IPS-18c (cell line): ENCODE data around the gene JPH2.
"Not testable (repeated sequence)": the region's sequence is repeated elsewhere in the genome, so short reads cannot be mapped to it uniquely, and the experiment has no call there.

Experiments used
- H3K4me3 ChIP-seq: 2 replicates; pipeline ENCODE4 v1.7.0; 2013; ENCODE audit warnings: low read depth, mild to moderate bottlenecking, low read length, moderate library complexity; ENCODE audit not compliant: insufficient read depth
- H3K9me3 ChIP-seq: one replicate; pipeline ENCODE4 v1.6.1; 2013; ENCODE audit warnings: mild to moderate bottlenecking, low read length, moderate library complexity; ENCODE audit not compliant: control insufficient read depth, insufficient read depth

JPH2 gene

DNA sequence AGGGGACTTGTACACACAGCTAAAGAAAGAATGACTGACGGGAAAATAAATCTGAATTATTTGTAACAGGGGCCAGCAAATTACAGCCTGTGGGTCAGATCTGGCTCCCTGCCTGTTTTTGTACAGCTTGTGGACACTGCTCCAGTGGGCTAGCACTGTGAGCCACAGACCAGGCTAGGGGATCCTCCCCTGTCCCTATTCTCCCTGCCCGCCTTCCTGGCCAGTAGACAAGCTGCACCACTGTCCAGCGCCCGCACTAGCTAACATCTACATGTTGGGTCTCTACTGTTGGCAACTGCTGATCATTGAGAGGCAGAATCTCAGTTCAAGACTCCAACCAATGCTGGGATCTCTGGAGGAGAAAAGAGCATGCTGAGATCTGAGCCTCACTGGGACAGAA lies 12.9 kb upstream of the JPH2 start:
- H3K4me3 ChIP-seq, result no peak overlapping the region
- H3K9me3 ChIP-seq, result no peaks in the 10 kb centered on the region

DNA sequence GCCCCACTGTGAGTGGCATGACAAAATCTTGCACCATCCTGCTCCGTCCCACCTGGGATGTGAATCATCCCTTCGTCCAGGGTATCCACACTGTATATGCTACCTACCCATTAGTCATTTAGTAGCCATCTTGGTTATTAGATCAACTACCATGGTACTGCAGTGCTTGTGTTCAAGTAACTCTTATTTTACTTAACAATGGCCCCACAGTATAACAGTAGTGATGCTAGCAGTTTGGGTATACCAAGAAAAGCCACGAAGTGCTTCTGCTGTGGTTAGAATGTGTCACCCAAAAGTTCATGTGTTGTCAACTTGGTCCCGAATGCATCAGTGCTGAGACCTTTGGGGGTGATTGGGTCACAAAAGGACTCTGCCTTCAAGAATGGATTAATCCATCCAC lies 11.9 kb upstream of the JPH2 start:
- no peak overlapping the region for H3K4me3 ChIP-seq
- H3K9me3 ChIP-seq, result no peaks in the 10 kb centered on the region

DNA sequence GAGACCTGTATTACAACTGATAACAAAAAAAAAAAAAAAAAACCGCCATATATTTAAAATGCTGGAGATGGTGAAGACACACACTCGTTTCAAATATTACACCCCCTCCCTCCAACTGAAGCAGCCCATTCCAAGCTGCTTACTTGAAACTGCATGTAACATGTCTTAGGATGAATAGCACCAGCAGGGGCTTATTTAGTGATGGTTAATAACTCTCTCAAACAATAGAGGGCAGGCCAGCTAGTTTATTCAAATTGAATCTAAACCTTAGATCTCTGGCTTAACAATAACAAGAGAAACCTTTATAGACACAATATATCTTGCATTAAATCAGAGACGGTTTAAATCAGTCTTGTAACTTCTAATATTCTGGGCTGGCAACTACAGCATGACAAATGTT lies 9.3 kb upstream of the JPH2 start:
- Histone ChIP-seq H3K4me3 (no peak overlapping the region), H3K9me3 (no peaks in the 10 kb centered on the region)

DNA sequence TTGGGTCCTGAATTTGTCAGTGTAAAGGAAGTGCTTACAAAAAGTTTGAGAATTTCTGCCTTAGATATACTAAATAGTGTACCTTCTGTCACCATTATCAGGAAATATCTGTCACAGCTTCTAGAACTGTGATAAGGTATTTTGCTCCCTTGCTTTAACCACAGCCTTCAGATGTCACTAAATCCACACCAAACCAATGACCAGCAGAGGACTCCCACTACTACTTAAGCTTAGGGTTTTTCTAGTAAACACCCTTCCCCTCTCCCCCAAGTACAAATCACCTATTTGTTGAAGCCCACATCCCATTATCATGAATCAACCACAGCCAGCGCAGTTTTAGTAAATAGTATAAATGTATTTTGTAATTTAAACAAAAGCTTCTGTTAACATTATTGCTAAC lies 8.6 kb upstream of the JPH2 start:
- Histone ChIP-seq H3K9me3 (no peaks in the 10 kb centered on the region), H3K4me3 (no peak overlapping the region)

DNA sequence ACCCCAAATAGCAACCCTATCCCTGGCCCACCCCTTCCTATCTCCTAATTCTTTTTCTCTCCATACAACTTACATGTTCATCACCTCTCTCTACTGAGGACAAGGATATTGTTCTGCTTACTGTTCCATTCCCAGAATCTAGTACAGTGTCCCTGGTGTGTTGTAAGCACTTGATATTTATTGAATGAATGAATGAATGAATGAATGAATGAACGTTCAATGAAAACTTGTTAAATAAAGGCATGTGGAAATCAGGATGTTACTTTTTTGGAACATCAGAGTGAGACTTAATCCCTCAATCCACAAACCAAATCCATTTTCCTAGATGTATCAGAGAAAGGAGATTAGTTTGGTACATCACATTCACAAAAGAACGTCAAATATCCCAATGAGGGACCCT lies 6.8 kb upstream of the JPH2 start:
- Histone ChIP-seq H3K4me3 (no peak overlapping the region), H3K9me3 (no peaks in the 10 kb centered on the region)

DNA sequence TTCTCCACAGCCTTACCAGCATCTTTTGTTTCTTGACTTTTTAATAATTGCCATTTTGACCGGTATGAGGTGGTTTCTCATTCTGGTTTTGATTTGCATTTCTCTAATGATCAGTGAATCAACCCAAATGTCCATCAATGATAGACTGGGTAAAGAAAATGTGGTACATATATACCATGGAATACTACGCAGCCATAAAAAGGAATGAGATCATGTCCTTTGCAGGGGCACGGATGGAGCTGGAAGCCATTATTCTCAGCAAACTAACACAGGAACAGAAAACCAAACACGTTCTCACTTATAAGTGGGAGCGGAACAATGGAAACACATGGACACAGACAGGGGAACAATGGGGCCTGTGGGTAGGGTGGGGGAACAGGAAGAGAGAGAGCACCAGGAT lies 4.7 kb upstream of the JPH2 start:
- not testable (repeated sequence) for H3K9me3 ChIP-seq, H3K4me3 ChIP-seq

DNA sequence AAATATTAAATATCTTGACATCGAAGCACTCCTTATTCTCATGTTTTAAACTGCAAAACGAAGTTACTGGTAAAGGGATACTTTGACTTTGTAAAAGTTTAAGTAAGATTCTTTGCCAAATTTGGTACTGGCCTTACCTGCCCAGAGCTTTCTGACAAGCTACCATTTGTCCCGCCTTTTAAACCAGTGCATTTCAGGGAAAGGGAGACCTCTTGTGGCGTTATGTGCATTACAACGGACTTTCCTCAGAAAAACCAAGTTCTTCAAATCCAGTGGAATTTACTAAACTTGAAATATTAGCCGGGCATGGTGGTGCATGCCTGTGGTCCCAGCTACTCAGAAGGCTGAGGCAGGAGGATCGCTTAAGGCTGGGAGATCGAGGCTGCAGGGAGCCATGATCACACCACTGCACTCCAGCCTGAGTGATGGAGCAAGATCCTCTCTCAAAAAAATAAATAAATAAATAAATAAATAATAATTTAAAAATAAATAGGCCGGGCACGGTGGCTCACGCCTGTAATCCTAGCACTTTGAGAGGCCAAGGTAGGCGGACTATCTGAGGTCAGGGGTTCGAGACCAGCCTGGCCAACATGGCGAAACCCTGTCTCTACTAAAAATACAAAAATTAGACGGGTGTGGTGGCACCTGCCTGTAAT lies 3.3 kb upstream of the JPH2 start:
- not testable (repeated sequence) for H3K9me3 ChIP-seq

DNA sequence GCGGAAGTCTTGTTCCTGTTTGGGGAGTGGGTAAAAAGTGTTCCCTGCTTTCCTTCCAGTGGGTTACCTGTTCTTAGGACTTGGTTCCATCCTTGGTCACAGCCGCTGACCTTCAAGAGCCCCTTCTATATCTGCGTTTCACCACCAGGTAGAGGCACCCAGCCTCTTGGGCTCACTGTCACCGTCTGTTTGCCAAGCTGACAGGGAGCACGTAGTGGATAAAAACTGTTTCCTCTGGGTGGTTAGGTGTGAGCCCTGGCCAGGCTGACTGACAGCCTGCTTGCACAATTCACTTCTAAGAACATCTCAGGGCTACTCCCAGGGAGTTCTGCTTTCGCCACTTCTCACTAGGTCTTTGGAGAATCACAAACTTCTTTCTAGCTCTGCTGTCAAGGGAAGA lies 1.8 kb upstream of the JPH2 start:
- Histone ChIP-seq H3K9me3 (no peaks in the 10 kb centered on the region), H3K4me3 (no peak overlapping the region)

More for the DNA sequence above, 3.3 kb upstream of the JPH2 start:
- H3K4me3 ChIP-seq, result not testable (repeated sequence)

DNA sequence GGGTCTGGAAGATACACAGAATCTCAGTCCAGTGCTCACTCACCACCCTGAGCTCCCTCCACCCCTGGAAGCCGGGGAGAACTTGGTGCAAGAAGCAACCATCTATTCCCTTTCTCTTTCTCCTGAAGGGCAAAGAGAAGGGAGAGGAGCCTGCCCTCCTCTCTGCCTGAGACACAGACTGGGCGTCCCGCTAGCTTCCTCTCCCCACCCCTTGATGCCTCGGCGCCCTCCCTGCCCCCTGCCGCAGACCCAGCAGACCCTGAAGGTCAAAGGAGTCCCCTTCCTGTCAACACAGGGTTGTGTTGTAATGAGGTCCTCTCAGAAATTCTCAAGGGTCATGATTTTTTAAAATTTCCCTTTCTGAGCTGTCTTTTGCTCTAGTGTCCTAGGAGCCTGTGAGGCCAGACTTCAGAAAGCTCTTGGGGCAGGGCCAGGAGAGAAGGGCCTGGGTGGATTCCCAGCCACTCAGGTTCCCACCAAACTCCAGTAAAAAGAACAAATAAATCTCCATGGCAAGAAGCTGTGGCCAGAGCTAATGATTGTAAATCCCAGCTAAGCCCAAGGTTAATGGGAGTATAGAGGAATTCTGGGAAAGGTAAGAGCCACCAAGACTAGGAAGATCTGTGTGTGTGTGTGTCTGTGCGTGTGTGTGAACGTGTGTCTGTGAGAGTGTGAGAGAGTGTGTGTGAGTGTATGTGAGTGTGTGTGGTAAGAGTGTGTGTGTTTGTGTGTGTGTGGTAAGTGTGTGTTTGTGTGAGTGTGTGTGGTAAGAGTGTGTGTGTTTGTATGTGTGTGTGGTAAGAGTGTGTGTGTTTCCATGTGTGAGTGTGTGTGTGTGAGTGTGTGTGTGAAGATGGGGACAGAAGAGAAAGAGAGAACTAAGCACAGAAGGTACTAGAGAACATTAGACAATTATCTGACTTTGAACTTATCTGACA lies 1.1 kb upstream of the JPH2 start:
- no peaks in the 10 kb centered on the region for H3K9me3 ChIP-seq
- 0 out of 2 replicates have a peak overlapping the region, but pooled peaks have one; percentile 1 for H3K4me3 ChIP-seq

DNA sequence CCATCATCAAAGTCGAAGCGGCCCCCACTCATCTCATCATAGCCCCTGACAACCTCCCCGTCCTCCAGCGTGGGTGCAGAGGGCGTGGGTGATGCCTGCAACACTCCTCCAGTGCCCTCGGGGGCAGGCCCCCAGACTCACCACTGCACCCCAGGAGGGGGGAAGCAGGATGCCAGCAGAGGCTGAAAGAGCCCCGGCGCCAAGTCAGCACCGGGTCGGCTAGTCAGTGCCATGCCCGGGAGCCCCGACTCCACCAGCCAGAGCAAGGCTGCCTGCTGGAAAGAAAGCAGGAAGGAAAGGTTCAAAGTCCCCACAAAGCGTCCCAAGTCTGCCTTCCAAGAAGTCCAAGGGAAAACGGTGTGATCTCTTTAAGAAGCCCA lies 324 bp downstream of the JPH2 start:
- peak overlapping the region; percentile 49 for H3K4me3 ChIP-seq
- no peaks in the 10 kb centered on the region for H3K9me3 ChIP-seq

DNA sequence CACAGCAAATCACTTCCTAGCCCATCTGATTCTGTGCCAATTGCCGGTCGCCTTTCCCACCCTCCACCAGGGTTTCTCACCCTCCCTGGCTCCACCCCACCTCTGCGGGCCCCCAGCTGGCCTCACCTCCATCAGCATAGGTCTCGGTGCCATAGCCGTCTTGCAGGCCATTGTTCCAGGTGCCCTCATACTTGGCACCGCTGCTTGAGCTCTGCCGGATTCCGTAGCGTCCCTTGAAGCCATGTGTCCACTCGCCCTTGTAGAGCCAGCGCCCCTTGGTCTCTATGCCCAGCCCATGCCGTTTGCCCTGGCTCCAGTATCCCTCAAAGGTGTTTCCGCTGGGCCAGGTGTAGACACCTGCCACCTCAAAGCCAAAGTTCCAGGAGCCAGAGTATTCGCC lies 787 bp downstream of the JPH2 start:
- H3K9me3 ChIP-seq, result no peaks in the 10 kb centered on the region
- H3K4me3 ChIP-seq, result no peak overlapping the region

DNA sequence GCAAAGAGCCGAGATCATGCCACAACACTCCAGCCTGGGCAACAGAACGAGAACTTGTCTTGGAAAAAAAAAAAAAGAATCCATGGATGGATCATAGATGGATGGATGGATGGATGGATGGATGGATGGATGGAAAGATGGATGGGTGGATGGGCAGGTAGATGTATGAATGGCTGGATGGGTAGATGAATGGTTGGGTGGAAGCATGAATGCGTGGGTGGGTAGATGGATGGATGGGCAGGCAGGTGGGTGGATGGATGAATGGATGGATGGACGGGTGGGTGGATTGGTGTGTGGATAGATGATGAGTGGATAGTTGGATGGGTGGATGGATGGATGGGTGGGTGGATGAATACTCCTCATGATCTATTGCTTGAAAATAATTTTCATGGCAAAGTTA lies 1.4 kb downstream of the JPH2 start:
- no peaks in the 10 kb centered on the region for H3K9me3 ChIP-seq
- H3K4me3 ChIP-seq, result no peak overlapping the region

DNA sequence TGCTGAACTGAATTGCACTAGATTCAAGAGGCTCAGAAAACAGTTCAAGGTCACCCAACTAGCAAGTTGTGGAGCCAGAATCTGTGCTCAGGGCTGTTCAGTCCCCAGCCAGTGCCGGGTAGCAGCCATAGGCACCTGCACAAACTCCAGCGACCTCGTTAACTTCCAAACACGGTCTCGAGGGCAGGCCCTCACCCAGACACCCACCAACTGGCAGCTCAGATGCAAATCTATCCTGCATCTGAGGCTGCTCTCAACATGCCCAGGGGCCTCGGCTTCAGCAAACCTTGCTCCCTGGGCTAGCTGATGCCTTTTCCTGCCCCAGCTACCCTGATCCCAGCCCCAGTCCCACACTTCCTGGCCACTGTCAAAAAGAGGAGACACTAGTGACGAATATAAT lies 3.7 kb downstream of the JPH2 start:
- no peak overlapping the region for H3K4me3 ChIP-seq
- no peaks in the 10 kb centered on the region for H3K9me3 ChIP-seq

DNA sequence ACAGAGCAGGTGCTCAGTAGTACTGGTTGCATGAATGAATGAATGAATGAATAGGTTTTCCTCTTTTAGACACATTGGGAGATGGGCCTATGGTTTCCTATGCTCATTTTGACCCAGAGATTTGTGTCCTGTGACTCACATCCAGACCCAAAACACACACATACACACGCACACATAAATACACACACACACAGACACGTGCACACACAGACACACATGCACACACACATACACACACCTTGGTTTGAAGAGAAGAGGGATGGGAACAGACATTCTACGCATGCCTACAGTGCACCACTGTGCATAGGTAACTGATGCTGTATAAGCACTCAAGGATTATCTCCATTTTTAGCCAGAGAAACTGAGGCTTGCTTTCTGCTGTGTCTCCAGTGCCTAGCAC lies 4.1 kb downstream of the JPH2 start:
- H3K4me3 ChIP-seq, result no peak overlapping the region
- no peaks in the 10 kb centered on the region for H3K9me3 ChIP-seq

DNA sequence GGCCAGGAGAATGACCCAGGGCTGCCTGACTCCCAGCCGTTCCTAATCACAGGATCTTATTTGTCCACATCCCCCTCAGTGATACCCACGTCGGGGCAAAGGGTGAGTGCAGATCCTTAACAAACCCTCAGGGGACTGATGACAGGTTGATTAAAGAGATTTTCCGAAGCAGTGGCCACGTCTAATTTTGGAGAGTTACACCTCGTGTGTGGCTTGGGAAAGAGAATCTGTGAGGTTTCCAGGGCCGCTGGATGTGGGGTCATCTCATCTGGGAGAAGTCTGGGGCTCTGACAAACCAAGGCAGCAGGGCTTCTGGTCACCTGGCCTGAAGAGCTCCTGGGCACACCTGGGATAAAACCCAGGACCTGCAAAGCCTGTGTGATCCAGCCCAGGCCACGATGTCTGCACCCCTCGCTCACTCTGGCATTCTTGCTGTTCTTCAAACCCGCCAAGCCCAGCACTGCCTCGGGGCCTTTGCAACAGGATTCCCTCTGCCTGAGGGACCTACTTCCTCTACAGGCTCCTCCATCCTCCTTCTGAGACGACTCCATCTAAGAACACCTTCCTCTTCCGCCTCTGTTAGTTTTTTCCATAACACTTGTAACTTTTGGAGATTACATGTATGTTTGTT lies 4.7 kb downstream of the JPH2 start:
- H3K4me3 ChIP-seq, result no peak overlapping the region
- H3K9me3 ChIP-seq, result no peaks in the 10 kb centered on the region

DNA sequence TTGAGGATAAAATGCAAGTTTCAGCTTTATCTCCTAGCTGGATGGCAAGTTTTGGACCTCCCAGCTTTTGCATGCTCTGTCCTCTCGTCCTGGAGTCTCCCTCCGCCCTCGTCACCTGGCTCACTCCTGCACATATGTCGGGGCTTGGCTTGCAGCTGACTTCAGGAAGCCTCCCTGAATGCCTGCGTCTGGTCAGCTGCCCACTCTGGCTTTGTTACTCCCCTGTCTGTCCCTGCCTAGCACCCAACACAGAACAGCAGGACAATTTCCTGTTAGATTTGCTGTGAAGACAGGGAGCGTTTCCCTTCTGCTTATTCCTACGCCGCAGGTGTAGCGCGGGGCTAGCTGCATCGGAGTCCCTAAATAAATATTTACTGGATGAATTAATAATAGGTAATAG lies 5.4 kb downstream of the JPH2 start:
- no peak overlapping the region for H3K4me3 ChIP-seq
- no peaks in the 10 kb centered on the region for H3K9me3 ChIP-seq

DNA sequence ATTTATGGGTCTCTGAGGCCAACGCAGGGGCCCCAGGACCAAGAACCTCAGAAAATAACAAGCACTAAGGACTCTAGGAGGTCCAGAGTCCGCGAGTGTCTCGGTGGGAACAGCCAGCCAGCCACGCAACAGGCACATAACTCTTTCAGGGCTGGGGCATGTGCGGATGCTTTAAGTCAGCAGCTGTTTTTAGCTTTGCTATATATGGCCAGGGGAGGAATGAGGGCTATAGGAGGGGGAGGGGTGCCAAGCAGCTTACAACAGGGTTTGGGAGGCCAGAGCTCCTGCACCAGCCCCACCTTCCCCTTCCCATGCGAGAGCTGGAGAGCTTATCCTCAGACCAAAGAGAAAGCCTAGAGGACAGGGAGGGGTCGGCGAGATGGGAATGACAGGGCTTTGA lies 6.2 kb downstream of the JPH2 start:
- Histone ChIP-seq H3K9me3 (no peaks in the 10 kb centered on the region), H3K4me3 (no peak overlapping the region)

DNA sequence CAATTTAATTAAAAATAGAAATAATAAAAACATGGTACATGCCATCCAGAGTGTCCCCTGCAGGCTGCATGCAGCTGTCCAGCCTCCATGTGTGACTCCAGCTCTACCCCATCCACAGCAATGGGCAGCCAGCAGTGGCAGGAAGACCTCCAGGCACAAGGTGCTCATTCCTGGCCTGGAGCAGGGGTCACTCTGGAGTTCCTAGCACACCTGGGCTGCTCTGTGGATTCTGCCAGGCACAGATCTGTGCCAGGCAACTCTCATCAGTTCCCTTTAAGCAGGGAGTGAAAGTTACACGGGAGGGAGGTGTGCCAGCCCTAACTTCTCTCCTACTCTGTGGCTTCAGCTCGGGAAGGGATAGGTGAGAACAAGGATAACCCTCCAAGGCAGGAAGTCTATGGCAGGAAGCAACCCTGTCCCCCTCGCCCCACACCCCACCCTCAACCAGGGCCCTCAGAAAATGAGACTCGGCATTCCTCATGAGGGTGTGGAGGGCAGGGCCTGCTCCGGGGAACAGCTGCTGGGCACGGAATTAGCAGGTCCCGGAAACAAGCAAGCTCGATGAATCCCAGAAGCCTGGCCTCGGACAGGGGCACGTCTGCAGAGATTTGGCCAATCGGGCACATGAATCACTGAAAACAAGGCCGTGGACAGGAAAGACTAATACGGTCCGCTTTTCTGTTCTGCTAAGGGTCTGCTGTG lies 10.0 kb downstream of the JPH2 start:
- Histone ChIP-seq H3K9me3 (no peaks in the 10 kb centered on the region), H3K4me3 (no peak overlapping the region)
